Liver (tissue), 9 donors: ENCODE data around the gene GALNTL6. TPM values are rescaled to one million over a fixed set of nuclear protein-coding genes. Genes with fewer than 3 reads are reported as not detected.

ENCODE experiments used
- DNase-seq: peaks from one replicate; pipeline ENCODE4 v3.0.0-alpha.2; 2017; ENCODE audit warnings: low spot score
- H3K27ac ChIP-seq, 2 donors: one replicate each; pipeline ENCODE4 v1.7.0; 2013; ENCODE audit warnings: inconsistent platforms in 2 of 2, low read length in 2 of 2, control low read depth in 1 of 2, low read depth in 1 of 2, mild to moderate bottlenecking in 1 of 2
- H3K27me3 ChIP-seq, 4 donors: one replicate each; pipeline versions ENCODE4 v1.6.1 to v1.7.0; 2013; ENCODE audit warnings: low read length in 3 of 4, inconsistent platforms in 1 of 4, mild to moderate bottlenecking in 1 of 4, moderate library complexity in 1 of 4; ENCODE audit not compliant: control insufficient read depth in 4 of 4, insufficient read depth in 4 of 4
- H3K36me3 ChIP-seq, 4 donors: one replicate each; pipeline versions ENCODE4 v1.6.1 to v1.7.0; 2013; ENCODE audit warnings: low read length in 3 of 4, mild to moderate bottlenecking in 3 of 4, low read depth in 1 of 4, moderate library complexity in 1 of 4; ENCODE audit not compliant: control insufficient read depth in 4 of 4, insufficient read depth in 3 of 4
- H3K4me1 ChIP-seq, 4 donors: one replicate each; pipeline versions ENCODE4 v1.6.1 to v1.7.0; 2013; ENCODE audit warnings: low read length in 3 of 4, mild to moderate bottlenecking in 3 of 4, moderate library complexity in 1 of 4; ENCODE audit not compliant: control insufficient read depth in 4 of 4, insufficient read depth in 4 of 4
- H3K4me3 ChIP-seq, 3 donors: one replicate each; pipeline versions ENCODE4 v1.6.1 to v1.7.0; 2013; ENCODE audit warnings: low read length in 3 of 3, control low read depth in 1 of 3, low read depth in 1 of 3, mild to moderate bottlenecking in 1 of 3
- H3K9ac ChIP-seq, 2 donors: one replicate each; pipeline ENCODE4 v1.7.0; 2013; ENCODE audit warnings: low read length in 2 of 2, mild to moderate bottlenecking in 2 of 2, moderate library complexity in 2 of 2, control low read depth in 1 of 2, low read depth in 1 of 2
- H3K9me3 ChIP-seq, 4 donors: one replicate each; pipeline versions ENCODE4 v1.6.1 to v1.7.0; 2013; ENCODE audit warnings: low read length in 3 of 4; ENCODE audit not compliant: control insufficient read depth in 4 of 4
- EGR1 ChIP-seq, 2 donors: IDR thresholded peaks; 2 replicates each; pipeline ENCODE4 v1.6.1; 2016 to 2018; ENCODE audit warnings: antibody characterized with exemption in 2 of 2, low read depth in 2 of 2
- FOXA1 ChIP-seq: IDR thresholded peaks from 2 replicates; pipeline ENCODE4 v1.6.1; 2016; ENCODE audit warnings: antibody characterized with exemption
- HNF4A ChIP-seq, 2 donors: conservative IDR thresholded peaks; 2 replicates each; pipeline ENCODE4 v1.6.1; 2016; ENCODE audit warnings: antibody characterized with exemption in 2 of 2, mild to moderate bottlenecking in 2 of 2
- JUND ChIP-seq, 2 donors: IDR thresholded peaks; 2 replicates each; pipeline ENCODE4 v1.6.1; 2016; ENCODE audit warnings: antibody characterized with exemption in 2 of 2
- RAD21 ChIP-seq, 2 donors: IDR thresholded peaks; 2 replicates each; pipeline ENCODE4 v1.6.1; 2016; ENCODE audit warnings: antibody characterized with exemption in 2 of 2, mild to moderate bottlenecking in 2 of 2
- RXRA ChIP-seq, 2 donors: IDR thresholded peaks; 2 replicates each; pipeline ENCODE4 v1.6.1; 2017 to 2018; ENCODE audit warnings: antibody characterized with exemption in 2 of 2, mild to moderate bottlenecking in 1 of 2
- SP1 ChIP-seq: IDR thresholded peaks from 2 replicates; pipeline ENCODE4 v1.6.1; 2018; ENCODE audit warnings: antibody characterized with exemption, mild to moderate bottlenecking
- TAF1 ChIP-seq: conservative IDR thresholded peaks from 2 replicates; pipeline ENCODE4 v1.6.1; 2016; ENCODE audit warnings: antibody characterized with exemption, mild to moderate bottlenecking
- YY1 ChIP-seq: IDR thresholded peaks from 2 replicates; pipeline ENCODE4 v1.6.1; 2016; ENCODE audit warnings: antibody characterized with exemption, mild to moderate bottlenecking
- WGBS: extraction: QIAGEN DNeasy Blood & Tissue Kit; methylation state at CpG from one replicate; pipeline ENCODE4 v1.1.7; 2013; 5-methylcytosine and 5-hydroxymethylcytosine counted together
- polyA plus RNA-seq, 2 donors: library from polyadenylated mRNA; stranded (reverse) in 1 of 2; unstranded in 1 of 2; fragments of 200-250 nt in 1 of 2; fragments of >200 nt in 1 of 2; fragmentation: Nextera tagmentation in 1 of 2; extraction: Ambion mirVana in 1 of 2; gene quantifications; one replicate each; pipeline versions ENCODE4 v1.2.1 to v1.2.3, GENCODE V29; 2013 to 2015
- total RNA-seq, 2 donors: library from RNA; depleted of rRNA; stranded (reverse); fragments of >200 nt; gene quantifications; one replicate each; pipeline ENCODE4 v1.2.3, GENCODE V29; 2014
- TF ChIP-seq, protein P1 (sequence below): fragments of 150-350 bp; IDR thresholded peaks from 2 replicates; pipeline ENCODE4 v1.5.1; 2017; ENCODE audit warnings: improper control_type of control experiment, low read depth, low read length; ENCODE audit not compliant: missing input control
- TF ChIP-seq, protein P2 (sequence below): IDR thresholded peaks from 2 replicates; pipeline ENCODE4 v1.6.1; 2016; ENCODE audit warnings: antibody characterized with exemption
- TF ChIP-seq, protein P3 (sequence below): IDR thresholded peaks from 2 replicates; pipeline ENCODE4 v1.6.1; 2016; ENCODE audit warnings: antibody characterized with exemption, mild to moderate bottlenecking
- TF ChIP-seq, protein P4 (sequence below): IDR thresholded peaks from 2 replicates; pipeline ENCODE4 v1.6.1; 2016; ENCODE audit warnings: antibody characterized with exemption
- TF ChIP-seq, protein P5 (sequence below): IDR thresholded peaks from 2 replicates; pipeline ENCODE4 v1.6.1; 2016; ENCODE audit warnings: antibody characterized with exemption
- donor health status: healthy.
- donor health status: healthy.
- donor health status: healthy.
- donor health status: healthy.
- donor health status: healthy.

The GALNTL6 gene
- total and polyA plus RNA-seq, 4 donors: 0.06 to 0.08 TPM; not detected in 2

DNA sequence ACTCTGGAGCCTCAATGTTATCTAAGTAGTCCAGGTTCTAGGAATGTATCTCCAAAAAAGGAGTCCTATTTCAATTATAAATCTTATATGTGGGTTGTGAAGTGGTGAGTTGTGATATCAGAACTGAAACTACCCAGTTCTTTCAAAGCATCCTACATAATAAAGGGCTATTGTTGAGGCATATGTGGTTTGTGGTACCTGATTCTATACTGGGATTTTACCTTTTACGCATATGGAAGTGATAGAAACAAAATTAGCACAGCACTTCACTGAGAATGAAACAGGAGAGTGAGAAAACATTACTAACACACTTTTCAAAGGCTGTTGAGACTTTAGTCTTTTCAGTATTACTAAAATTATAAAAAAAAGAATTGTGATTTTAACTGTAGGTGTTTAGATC is 937.7 kb downstream of the GALNTL6 start:
- Histone ChIP-seq H3K9ac (no peak overlapping the region), H3K4me1 (no peaks in the 10 kb centered on the region), H3K4me3 (no peak overlapping the region), H3K36me3 (no peaks in the 10 kb centered on the region), H3K27me3 (peaks cover 0 to 3% (median 0%) of the 10 kb centered on the region in 4 donors), H3K27ac (no peak overlapping the region), H3K9me3 (no peaks in the 10 kb centered on the region)
- no peak for DNase-seq
- TF ChIP-seq, protein P1, sequence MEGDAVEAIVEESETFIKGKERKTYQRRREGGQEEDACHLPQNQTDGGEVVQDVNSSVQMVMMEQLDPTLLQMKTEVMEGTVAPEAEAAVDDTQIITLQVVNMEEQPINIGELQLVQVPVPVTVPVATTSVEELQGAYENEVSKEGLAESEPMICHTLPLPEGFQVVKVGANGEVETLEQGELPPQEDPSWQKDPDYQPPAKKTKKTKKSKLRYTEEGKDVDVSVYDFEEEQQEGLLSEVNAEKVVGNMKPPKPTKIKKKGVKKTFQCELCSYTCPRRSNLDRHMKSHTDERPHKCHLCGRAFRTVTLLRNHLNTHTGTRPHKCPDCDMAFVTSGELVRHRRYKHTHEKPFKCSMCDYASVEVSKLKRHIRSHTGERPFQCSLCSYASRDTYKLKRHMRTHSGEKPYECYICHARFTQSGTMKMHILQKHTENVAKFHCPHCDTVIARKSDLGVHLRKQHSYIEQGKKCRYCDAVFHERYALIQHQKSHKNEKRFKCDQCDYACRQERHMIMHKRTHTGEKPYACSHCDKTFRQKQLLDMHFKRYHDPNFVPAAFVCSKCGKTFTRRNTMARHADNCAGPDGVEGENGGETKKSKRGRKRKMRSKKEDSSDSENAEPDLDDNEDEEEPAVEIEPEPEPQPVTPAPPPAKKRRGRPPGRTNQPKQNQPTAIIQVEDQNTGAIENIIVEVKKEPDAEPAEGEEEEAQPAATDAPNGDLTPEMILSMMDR: no peak
- TF ChIP-seq FOXA1 (no peak), TAF1 (no peak), RAD21 (IDR thresholded peaks at IDR 0.05) (no peak)
- TF ChIP-seq, protein P2, sequence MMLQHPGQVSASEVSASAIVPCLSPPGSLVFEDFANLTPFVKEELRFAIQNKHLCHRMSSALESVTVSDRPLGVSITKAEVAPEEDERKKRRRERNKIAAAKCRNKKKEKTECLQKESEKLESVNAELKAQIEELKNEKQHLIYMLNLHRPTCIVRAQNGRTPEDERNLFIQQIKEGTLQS: no peak
- TF ChIP-seq, protein P3, sequence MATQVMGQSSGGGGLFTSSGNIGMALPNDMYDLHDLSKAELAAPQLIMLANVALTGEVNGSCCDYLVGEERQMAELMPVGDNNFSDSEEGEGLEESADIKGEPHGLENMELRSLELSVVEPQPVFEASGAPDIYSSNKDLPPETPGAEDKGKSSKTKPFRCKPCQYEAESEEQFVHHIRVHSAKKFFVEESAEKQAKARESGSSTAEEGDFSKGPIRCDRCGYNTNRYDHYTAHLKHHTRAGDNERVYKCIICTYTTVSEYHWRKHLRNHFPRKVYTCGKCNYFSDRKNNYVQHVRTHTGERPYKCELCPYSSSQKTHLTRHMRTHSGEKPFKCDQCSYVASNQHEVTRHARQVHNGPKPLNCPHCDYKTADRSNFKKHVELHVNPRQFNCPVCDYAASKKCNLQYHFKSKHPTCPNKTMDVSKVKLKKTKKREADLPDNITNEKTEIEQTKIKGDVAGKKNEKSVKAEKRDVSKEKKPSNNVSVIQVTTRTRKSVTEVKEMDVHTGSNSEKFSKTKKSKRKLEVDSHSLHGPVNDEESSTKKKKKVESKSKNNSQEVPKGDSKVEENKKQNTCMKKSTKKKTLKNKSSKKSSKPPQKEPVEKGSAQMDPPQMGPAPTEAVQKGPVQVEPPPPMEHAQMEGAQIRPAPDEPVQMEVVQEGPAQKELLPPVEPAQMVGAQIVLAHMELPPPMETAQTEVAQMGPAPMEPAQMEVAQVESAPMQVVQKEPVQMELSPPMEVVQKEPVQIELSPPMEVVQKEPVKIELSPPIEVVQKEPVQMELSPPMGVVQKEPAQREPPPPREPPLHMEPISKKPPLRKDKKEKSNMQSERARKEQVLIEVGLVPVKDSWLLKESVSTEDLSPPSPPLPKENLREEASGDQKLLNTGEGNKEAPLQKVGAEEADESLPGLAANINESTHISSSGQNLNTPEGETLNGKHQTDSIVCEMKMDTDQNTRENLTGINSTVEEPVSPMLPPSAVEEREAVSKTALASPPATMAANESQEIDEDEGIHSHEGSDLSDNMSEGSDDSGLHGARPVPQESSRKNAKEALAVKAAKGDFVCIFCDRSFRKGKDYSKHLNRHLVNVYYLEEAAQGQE: no peak
- 77% methylated on average over 1 of the region's 1 CpG for WGBS

DNA sequence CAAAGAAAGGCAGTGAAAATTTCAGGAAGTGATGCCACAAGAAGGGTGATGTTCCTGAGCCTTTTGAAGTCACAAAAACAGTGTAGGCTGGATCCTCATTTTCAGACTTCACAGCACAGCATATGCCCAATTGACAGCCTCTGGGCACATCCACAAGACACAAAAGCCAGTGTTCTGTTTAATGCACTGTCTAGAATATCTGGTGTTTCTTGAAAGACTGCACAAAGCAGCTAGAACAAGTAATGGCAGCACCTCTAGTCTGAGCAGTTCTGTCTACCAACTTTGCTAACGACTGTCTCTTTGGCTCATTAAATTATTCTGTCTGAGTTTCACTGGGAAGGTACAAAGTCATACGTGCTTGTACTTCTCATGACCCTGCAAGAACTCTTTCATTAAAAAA is 938.3 kb downstream of the GALNTL6 start:
- Histone ChIP-seq H3K9me3 (no peaks in the 10 kb centered on the region), H3K9ac (no peak overlapping the region), H3K27ac (no peak overlapping the region), H3K36me3 (no peaks in the 10 kb centered on the region), H3K27me3 (peaks cover 0 to 3% (median 0%) of the 10 kb centered on the region in 4 donors), H3K4me3 (no peak overlapping the region), H3K4me1 (no peaks in the 10 kb centered on the region)
- TF ChIP-seq HNF4A (conservative IDR thresholded peaks at IDR 0.05) (no peak), EGR1 (IDR thresholded peaks at IDR 0.05; ENCODE audit: low read depth in 2 of 2) (no peak), SP1 (no peak), RXRA (IDR thresholded peaks at IDR 0.05) (no peak), YY1 (no peak), JUND (IDR thresholded peaks at IDR 0.05) (no peak)
- TF ChIP-seq, protein P2: no peak
- TF ChIP-seq, protein P4, sequence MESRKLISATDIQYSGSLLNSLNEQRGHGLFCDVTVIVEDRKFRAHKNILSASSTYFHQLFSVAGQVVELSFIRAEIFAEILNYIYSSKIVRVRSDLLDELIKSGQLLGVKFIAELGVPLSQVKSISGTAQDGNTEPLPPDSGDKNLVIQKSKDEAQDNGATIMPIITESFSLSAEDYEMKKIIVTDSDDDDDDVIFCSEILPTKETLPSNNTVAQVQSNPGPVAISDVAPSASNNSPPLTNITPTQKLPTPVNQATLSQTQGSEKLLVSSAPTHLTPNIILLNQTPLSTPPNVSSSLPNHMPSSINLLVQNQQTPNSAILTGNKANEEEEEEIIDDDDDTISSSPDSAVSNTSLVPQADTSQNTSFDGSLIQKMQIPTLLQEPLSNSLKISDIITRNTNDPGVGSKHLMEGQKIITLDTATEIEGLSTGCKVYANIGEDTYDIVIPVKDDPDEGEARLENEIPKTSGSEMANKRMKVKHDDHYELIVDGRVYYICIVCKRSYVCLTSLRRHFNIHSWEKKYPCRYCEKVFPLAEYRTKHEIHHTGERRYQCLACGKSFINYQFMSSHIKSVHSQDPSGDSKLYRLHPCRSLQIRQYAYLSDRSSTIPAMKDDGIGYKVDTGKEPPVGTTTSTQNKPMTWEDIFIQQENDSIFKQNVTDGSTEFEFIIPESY: no peak
- TF ChIP-seq, protein P5, sequence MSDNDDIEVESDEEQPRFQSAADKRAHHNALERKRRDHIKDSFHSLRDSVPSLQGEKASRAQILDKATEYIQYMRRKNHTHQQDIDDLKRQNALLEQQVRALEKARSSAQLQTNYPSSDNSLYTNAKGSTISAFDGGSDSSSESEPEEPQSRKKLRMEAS: no peak
- TF ChIP-seq, protein P1: no peak
- no peak for DNase-seq
- WGBS: 72% methylated on average over 2 of the region's 2 CpGs
